Tibial nerve (tissue), 4 donors: ENCODE measurements around the gene INHBB. TPM values are rescaled to one million over a fixed set of nuclear protein-coding genes. Genes with fewer than 3 reads are reported as not detected.

Experiments
- DNase-seq, 2 donors: peaks; one replicate each; pipeline ENCODE4 v3.0.0-alpha.2; 2019; ENCODE audit warnings: low spot score in 2 of 2
- H3K27ac ChIP-seq, 4 donors: fragments of 200-600 bp; sonication (generic) in 3 of 4; one replicate each; pipeline ENCODE4 v1.5.1; 2017 to 2019; ENCODE audit warnings: mild to moderate bottlenecking in 1 of 4
- H3K27me3 ChIP-seq, 2 donors: fragments of 200-600 bp; sonication (generic) in 1 of 2; one replicate each; pipeline versions ENCODE4 v1.5.1 to v1.6.0; 2017 to 2019
- H3K36me3 ChIP-seq, 3 donors: fragments of 200-600 bp; sonication (generic); one replicate each; pipeline ENCODE4 v1.5.1; 2018 to 2019
- H3K4me1 ChIP-seq, 4 donors: fragments of 200-600 bp; sonication (generic) in 3 of 4; one replicate each; pipeline ENCODE4 v1.5.1; 2017 to 2019
- H3K4me3 ChIP-seq, 4 donors: fragments of 200-600 bp; sonication (generic) in 3 of 4; one replicate each; pipeline ENCODE4 v1.5.1; 2017 to 2019; ENCODE audit warnings: mild to moderate bottlenecking in 1 of 4, moderate library complexity in 1 of 4
- H3K9me3 ChIP-seq, 4 donors: fragments of 200-600 bp; sonication (generic) in 3 of 4; one replicate each; pipeline ENCODE4 v1.5.1; 2017 to 2019
- EP300 ChIP-seq, 2 donors: sonication (generic); formaldehyde crosslinking; IDR thresholded peaks; one replicate each; pipeline ENCODE4 v1.6.1; 2017; ENCODE audit warnings: antibody characterized with exemption in 2 of 2, mild to moderate bottlenecking in 1 of 2
- POLR2A ChIP-seq, 2 donors: fragments of 450-650 bp; IDR thresholded peaks; one replicate each; pipeline ENCODE4 v1.6.1; 2017; ENCODE audit warnings: antibody characterized with exemption in 2 of 2, mild to moderate bottlenecking in 2 of 2, moderate library complexity in 2 of 2
- WGBS, 2 donors: methylation state at CpG; one replicate each; pipeline ENCODE4 v1.1.5; 2018; 5-methylcytosine and 5-hydroxymethylcytosine counted together
- total RNA-seq, 4 donors: library from RNA; depleted of rRNA; stranded (reverse); fragments of >200 nt; gene quantifications; one replicate each; pipeline ENCODE4 v1.1.0, GENCODE V29; 2016
- TF ChIP-seq, protein P1 (sequence below), 5 experiments: fragments of 200-600 bp in 3 of 5; fragments of 450-650 bp in 2 of 5; sonication (generic) in 3 of 5; IDR thresholded peaks; one replicate each; pipeline ENCODE4 v1.5.1; 2016 to 2019; ENCODE audit warnings: antibody characterized with exemption in 5 of 5, mild to moderate bottlenecking in 3 of 5, moderate library complexity in 2 of 5

Gene INHBB
- total RNA-seq, 4 donors from 2014 or later = 21.9 to 26.5 (median 24.3) TPM

DNA sequence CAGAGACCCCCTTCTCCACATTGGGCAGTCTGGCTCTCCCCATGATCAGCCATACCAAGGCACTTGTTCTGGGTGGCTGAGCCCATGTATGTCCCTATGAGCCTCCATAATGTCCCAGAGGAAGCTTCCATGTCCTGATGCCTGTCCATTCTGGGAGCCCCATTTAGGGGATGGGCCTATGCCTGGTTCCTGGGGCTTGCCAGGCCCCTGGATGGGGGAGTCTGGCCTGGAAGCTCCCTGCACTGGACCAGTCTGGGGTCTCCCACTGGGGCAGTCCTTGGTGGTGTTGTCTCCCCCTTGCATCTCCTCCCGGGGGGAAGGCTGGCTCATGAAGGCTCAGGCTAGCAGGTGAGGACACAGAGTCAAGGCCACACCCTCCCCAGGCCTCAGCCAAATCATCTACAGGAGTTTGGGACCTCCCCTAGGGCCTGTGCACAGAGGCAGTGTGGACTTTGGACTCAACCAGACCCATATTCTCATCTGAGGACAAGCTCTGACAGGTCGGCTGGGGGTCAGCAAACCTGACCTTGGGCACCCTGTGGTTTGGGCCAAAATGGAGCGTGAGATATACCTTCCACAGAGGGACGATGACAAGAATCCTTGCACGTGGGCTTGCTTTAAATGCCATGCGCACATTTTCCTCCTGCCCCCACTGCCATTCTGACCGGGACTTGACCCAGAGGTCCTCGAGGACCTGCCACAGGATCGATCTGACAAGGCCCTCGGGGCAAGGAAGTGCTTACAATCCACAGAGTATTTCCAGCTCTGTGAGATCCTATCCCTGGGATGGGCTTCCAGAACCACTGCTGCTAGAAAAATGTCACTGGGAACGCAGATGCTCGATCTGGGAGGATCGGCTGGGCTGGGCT lies 38.8 kb downstream of the INHBB start:
- Histone ChIP-seq H3K4me3 (no peak overlapping the region), H3K4me1 (no peaks in the 10 kb centered on the region), H3K36me3 (no peaks in the 10 kb centered on the region), H3K27me3 (peaks cover 0 to 6% of the 10 kb centered on the region in 2 donors), H3K27ac (no peak overlapping the region), H3K9me3 (no peaks in the 10 kb centered on the region)
- TF ChIP-seq EP300 (IDR thresholded peaks at IDR 0.05) = no peak
- no peak for TF ChIP-seq POLR2A (IDR thresholded peaks at IDR 0.05)
- TF ChIP-seq, protein P1, sequence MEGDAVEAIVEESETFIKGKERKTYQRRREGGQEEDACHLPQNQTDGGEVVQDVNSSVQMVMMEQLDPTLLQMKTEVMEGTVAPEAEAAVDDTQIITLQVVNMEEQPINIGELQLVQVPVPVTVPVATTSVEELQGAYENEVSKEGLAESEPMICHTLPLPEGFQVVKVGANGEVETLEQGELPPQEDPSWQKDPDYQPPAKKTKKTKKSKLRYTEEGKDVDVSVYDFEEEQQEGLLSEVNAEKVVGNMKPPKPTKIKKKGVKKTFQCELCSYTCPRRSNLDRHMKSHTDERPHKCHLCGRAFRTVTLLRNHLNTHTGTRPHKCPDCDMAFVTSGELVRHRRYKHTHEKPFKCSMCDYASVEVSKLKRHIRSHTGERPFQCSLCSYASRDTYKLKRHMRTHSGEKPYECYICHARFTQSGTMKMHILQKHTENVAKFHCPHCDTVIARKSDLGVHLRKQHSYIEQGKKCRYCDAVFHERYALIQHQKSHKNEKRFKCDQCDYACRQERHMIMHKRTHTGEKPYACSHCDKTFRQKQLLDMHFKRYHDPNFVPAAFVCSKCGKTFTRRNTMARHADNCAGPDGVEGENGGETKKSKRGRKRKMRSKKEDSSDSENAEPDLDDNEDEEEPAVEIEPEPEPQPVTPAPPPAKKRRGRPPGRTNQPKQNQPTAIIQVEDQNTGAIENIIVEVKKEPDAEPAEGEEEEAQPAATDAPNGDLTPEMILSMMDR (IDR thresholded peaks at IDR 0.05) = no peak
- no peak for DNase-seq
- 63 to 64% methylated on average over 11 to 13 of the region's 13 CpGs for WGBS, 2 donors

DNA sequence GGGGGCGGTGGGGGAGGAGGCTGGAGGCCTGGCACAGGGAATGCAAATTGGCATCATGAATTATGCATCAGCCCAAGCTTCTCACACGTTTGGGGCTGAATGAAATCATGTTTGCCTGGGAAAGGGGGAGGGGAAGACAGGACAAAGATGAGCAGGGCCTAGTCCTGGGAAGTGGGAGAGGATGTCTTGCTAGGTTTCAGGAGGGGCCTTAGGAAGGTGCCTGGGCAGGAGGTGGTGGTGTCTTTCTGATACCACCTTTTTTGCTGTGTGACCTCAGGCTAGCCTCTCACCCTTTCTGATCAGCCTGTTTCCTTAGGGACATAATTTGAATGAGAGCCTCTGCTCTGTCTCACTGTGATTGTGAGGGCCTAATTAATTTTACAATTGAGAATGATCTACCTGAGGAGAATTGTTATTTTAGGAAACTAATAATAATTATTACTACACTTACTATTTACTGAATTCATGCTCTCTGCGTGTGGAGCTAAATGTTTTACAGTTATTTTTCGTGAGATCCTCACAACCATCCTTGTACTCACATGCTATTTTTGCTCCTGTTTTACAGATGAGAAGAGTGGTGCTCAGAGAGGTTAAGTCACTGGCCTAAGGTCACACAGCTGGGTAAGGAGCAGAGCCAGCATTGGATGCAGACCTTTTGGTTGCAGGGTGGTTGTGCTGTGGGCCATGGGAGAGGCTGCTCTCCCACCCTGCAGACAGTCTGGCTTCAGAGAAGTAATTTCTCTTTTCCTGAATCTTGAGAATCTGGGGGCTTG lies 39.6 kb downstream of the INHBB start:
- no peaks in the 10 kb centered on the region for H3K4me1 ChIP-seq
- WGBS, 2 donors = 55 to 61% methylated on average over 4 of the region's 4 CpGs
- peaks cover 0 to 6% of the 10 kb centered on the region in 2 donors for H3K27me3 ChIP-seq
- no peak overlapping the region for H3K27ac ChIP-seq
- no peaks in the 10 kb centered on the region for H3K36me3 ChIP-seq
- TF ChIP-seq EP300 (IDR thresholded peaks at IDR 0.05) (no peak), POLR2A (IDR thresholded peaks at IDR 0.05) (no peak)
- TF ChIP-seq, protein P1 (IDR thresholded peaks at IDR 0.05) = no peak
- H3K9me3 ChIP-seq = no peaks in the 10 kb centered on the region
- no peak overlapping the region for H3K4me3 ChIP-seq
- DNase-seq = no peak

DNA sequence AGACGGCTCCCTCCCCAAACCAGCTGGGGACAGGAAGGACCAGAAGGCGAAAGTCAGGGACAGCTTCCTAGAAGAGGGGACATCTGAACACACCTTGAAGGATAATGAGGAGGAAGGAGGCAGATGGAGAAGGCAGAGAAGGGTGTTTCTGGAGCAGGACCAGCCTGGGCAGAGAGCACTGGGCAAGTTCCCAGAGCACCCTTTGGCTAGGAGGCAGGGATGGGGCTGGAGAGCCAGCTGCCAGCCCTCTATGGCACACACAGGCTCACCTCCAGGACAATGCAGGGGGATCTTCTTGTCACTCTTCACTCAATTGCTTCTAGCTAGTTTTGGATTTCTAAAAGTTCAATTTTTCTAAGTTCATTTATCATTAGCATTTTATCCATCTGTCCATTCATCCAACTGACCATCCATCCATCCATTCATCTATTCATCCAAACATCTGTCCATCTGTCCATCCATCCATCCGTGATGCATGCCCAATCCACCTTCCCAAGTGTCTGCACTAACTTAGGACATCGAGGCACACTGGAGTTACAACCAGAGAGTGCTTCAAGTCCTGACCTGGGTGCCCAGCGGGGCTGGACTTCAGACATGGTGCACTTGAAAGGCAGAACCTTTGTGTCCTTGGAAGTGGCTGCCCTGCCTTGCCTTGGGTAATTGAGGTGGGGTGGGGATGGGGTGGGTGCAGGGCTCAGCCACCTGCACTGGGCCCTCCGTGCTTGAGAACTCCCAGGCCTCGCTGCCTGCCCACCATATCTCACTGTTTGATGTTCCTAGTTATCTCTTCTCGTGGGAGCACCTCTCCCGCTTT lies 42.5 kb downstream of the INHBB start:
- WGBS, 2 donors = 79% methylated on average over 9 of the region's 9 CpGs
- H3K36me3 ChIP-seq = no peaks in the 10 kb centered on the region
- H3K27ac ChIP-seq = no peak overlapping the region
- no peak overlapping the region for H3K4me3 ChIP-seq
- no peaks in the 10 kb centered on the region for H3K4me1 ChIP-seq
- H3K27me3 ChIP-seq = peaks cover 0 to 6% of the 10 kb centered on the region in 2 donors
- H3K9me3 ChIP-seq = peaks cover 0 to 5% (median 0%) of the 10 kb centered on the region in 4 donors
- DNase-seq = no peak
- TF ChIP-seq, protein P1 (IDR thresholded peaks at IDR 0.05) = no peak
- TF ChIP-seq POLR2A (IDR thresholded peaks at IDR 0.05) (no peak), EP300 (IDR thresholded peaks at IDR 0.05) (no peak)

DNA sequence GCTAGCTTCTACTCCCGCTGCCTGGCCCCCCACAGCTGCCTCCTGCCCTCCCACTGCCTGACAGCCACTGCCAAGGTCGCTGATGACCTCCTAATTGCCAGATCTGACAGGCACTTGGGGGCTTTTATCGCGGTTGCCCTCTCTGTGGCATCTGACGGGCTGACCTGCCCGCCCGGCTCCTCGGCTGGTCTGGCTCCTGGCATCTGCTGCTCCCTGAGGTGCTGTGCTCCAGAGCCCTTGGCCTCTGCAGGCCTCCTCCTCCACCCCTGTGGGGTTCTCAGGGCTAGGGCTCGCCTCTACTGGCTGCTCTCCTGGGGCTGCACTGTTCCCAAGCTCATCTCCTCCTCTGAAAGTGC lies 43.1 kb downstream of the INHBB start:
- no peak for DNase-seq
- Histone ChIP-seq H3K9me3 (peaks cover 0 to 5% (median 0%) of the 10 kb centered on the region in 4 donors), H3K4me3 (no peak overlapping the region), H3K36me3 (no peaks in the 10 kb centered on the region), H3K27me3 (peaks cover 0 to 6% of the 10 kb centered on the region in 2 donors), H3K27ac (no peak overlapping the region), H3K4me1 (no peaks in the 10 kb centered on the region)
- TF ChIP-seq EP300 (IDR thresholded peaks at IDR 0.05) (no peak), POLR2A (IDR thresholded peaks at IDR 0.05) (no peak)
- TF ChIP-seq, protein P1 (IDR thresholded peaks at IDR 0.05) = no peak
- WGBS, 2 donors = 72 to 73% methylated on average over 9 of the region's 9 CpGs
